ENCODE results near the gene ELMOD1. TPM values are rescaled to one million over a fixed set of nuclear protein-coding genes. Genes with fewer than 3 reads are reported as not detected.

The ELMOD1 gene
- total and polyA plus RNA-seq, 2 experiments from 2014 or later: 1.2 to 1.6 TPM

DNA sequence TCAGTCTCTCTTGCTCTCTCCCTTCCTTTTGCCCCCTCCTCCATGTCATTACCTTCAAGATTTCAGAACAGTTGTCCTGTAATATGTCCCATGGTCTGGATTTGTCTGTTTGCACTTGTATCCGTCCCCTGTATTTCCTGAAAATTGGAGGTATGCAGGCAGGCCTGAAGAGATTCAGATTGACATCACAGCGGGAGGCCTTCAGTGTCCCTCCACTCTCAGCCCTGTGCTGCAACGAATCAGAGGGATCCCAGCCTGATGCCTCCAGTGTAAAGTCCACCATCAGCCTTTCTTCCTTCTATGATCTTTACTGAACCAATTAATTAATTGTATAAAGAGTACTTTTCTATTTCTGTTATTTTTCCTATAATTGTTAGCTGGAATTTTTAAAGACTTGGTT lies 57.3 kb downstream of the ELMOD1 start:
- H3K4me1 Mint-ChIP-seq: peaks cover 38% of the 10 kb centered on the region
- Histone ChIP-seq H3K27ac (ENCODE audit: low read depth) (no peak overlapping the region), H3K36me3 (ENCODE audit: insufficient read depth) (no peaks in the 10 kb centered on the region), H3K4me3 (no peak overlapping the region), H3K27me3 (ENCODE audit: insufficient read depth) (no peaks in the 10 kb centered on the region), H2AFZ (no peak overlapping the region), H3F3A (replicated peaks; ENCODE audit: low read depth) (no peaks in the 10 kb centered on the region), H3K79me2 (replicated peaks; ENCODE audit: insufficient read depth) (no peaks in the 10 kb centered on the region), H3K4me2 (no peak overlapping the region), H3K4me1 (ENCODE audit: insufficient read depth) (peaks cover 42% of the 10 kb centered on the region), H4K20me1 (replicated peaks; ENCODE audit: insufficient read depth) (no peaks in the 10 kb centered on the region), H3K9me2 (ENCODE audit: insufficient read depth) (no peaks in the 10 kb centered on the region)
- no peaks in the 10 kb centered on the region for H3K27me3 Mint-ChIP-seq (ENCODE audit: insufficient read depth, low read depth, poor library complexity)
- TF ChIP-seq NANOG (IDR thresholded peaks at IDR 0.05; ENCODE audit: borderline replicate concordance): peak; percentile 7; the same call in 1 of the 2 replicates
- TF ChIP-seq, protein P1, sequence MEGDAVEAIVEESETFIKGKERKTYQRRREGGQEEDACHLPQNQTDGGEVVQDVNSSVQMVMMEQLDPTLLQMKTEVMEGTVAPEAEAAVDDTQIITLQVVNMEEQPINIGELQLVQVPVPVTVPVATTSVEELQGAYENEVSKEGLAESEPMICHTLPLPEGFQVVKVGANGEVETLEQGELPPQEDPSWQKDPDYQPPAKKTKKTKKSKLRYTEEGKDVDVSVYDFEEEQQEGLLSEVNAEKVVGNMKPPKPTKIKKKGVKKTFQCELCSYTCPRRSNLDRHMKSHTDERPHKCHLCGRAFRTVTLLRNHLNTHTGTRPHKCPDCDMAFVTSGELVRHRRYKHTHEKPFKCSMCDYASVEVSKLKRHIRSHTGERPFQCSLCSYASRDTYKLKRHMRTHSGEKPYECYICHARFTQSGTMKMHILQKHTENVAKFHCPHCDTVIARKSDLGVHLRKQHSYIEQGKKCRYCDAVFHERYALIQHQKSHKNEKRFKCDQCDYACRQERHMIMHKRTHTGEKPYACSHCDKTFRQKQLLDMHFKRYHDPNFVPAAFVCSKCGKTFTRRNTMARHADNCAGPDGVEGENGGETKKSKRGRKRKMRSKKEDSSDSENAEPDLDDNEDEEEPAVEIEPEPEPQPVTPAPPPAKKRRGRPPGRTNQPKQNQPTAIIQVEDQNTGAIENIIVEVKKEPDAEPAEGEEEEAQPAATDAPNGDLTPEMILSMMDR (conservative IDR thresholded peaks at IDR 0.05; ENCODE audit: low read depth in 2 of 2): no peak
- H3K27ac Mint-ChIP-seq: no peak overlapping the region
- no peak overlapping the region for H3K4me3 Mint-ChIP-seq
- ATAC-seq: peak; percentile 97
- DNase-seq (ENCODE audit: low spot score): peak; percentile 78
- no peaks in the 10 kb centered on the region for H3K9me3 Mint-ChIP-seq
- H3K36me3 Mint-ChIP-seq (ENCODE audit: low read depth): no peaks in the 10 kb centered on the region

DNA sequence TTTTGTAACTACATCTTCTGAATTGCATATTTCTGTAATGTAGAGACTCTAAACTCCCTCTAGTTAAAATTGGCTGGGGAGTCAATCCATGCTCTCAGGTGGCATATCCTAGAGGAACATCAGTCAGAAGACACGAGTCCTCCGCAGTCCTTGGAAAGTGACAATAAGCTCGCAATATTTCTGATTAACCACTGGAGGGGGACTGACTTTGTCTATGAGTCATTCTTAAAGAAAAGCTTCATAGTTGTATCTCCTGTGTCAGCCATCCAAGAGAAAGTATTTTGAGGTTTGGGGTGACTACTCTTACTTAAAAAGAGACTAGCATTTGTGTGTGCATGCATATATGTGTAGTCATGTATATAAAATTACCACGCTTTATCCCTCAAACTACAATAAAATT lies 60.7 kb downstream of the ELMOD1 start:
- H3K79me2 ChIP-seq (replicated peaks; ENCODE audit: insufficient read depth): no peaks in the 10 kb centered on the region
- H3K27me3 ChIP-seq (ENCODE audit: insufficient read depth): no peaks in the 10 kb centered on the region
- H3K27ac Mint-ChIP-seq: no peak overlapping the region
- H3K27me3 Mint-ChIP-seq (ENCODE audit: insufficient read depth, low read depth, poor library complexity): no peaks in the 10 kb centered on the region
- H3K4me2 ChIP-seq: no peak overlapping the region
- no peak overlapping the region for H2AFZ ChIP-seq
- H3F3A ChIP-seq (replicated peaks; ENCODE audit: low read depth): no peaks in the 10 kb centered on the region
- H3K36me3 ChIP-seq (ENCODE audit: insufficient read depth): no peaks in the 10 kb centered on the region
- H4K20me1 ChIP-seq (replicated peaks; ENCODE audit: insufficient read depth): no peaks in the 10 kb centered on the region
- TF ChIP-seq ZNF331 (CRISPR knock-in tag; IDR thresholded peaks at IDR 0.05; ENCODE audit: low read depth) (no peak), ZNF114 (CRISPR knock-in tag; IDR thresholded peaks at IDR 0.05) (no peak), CREB1 (CRISPR knock-in tag; IDR thresholded peaks at IDR 0.05; ENCODE audit: low read depth) (no peak)
- TF ChIP-seq, protein P1 (conservative IDR thresholded peaks at IDR 0.05; ENCODE audit: low read depth in 2 of 2): peak in 1 of 2 experiments; percentile 17; a peak in 2 of 4 replicates
- H3K4me3 ChIP-seq: no peak overlapping the region
- H3K4me1 ChIP-seq (ENCODE audit: insufficient read depth): peaks cover 59% of the 10 kb centered on the region
- ATAC-seq (no peak), DNase-seq (ENCODE audit: low spot score) (peak; percentile 44)
- no peaks in the 10 kb centered on the region for H3K9me3 Mint-ChIP-seq
- 0 out of 2 replicates have a peak, but pooled peaks cover 3% of the 10 kb centered on the region for H3K9me2 ChIP-seq (ENCODE audit: insufficient read depth)
- H3K27ac ChIP-seq (ENCODE audit: low read depth): no peak overlapping the region
- H3K36me3 Mint-ChIP-seq (ENCODE audit: low read depth): no peaks in the 10 kb centered on the region
- H3K4me3 Mint-ChIP-seq: no peak overlapping the region
- peaks cover 57% of the 10 kb centered on the region for H3K4me1 Mint-ChIP-seq

DNA sequence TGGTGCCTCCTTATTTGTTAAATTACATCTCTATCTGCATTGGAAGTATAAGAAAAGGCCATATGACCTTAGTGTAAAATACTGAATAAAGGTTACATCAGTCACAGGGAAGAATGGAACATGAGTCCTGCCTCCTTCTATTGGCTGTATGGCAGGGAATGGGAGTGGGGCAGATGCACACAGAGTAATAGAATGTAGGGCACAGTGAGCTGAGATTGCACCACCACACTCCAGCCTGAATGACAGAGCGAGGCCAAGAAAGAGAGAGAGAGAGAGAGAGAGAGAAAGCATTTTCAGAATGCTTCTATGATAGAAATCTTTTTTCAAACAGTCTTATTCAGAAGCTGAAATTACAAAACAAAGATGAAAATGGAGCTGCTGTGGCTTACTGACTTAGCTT lies 62.1 kb downstream of the ELMOD1 start:
- H3K27ac ChIP-seq (ENCODE audit: low read depth): no peak overlapping the region
- ATAC-seq: peak; percentile 61
- H3K4me3 ChIP-seq: no peak overlapping the region
- no peak overlapping the region for H2AFZ ChIP-seq
- peak overlapping the region; percentile 83 for H3K27ac Mint-ChIP-seq
- H3K79me2 ChIP-seq (replicated peaks; ENCODE audit: insufficient read depth): no peaks in the 10 kb centered on the region
- H3K9me3 Mint-ChIP-seq: no peaks in the 10 kb centered on the region
- peaks cover 51% of the 10 kb centered on the region for H3K4me1 Mint-ChIP-seq
- no peak overlapping the region for H3K4me2 ChIP-seq
- 0 out of 2 replicates have a peak, but pooled peaks cover 3% of the 10 kb centered on the region for H3K9me2 ChIP-seq (ENCODE audit: insufficient read depth)
- DNase-seq (ENCODE audit: low spot score): no peak
- H3K4me1 ChIP-seq (ENCODE audit: insufficient read depth): peaks cover 49% of the 10 kb centered on the region
- no peaks in the 10 kb centered on the region for H3F3A ChIP-seq (replicated peaks; ENCODE audit: low read depth)
- no peaks in the 10 kb centered on the region for H3K36me3 ChIP-seq (ENCODE audit: insufficient read depth)
- no peaks in the 10 kb centered on the region for H4K20me1 ChIP-seq (replicated peaks; ENCODE audit: insufficient read depth)
- no peak overlapping the region for H3K4me3 Mint-ChIP-seq
- H3K36me3 Mint-ChIP-seq (ENCODE audit: low read depth): no peaks in the 10 kb centered on the region
- H3K27me3 ChIP-seq (ENCODE audit: insufficient read depth): no peaks in the 10 kb centered on the region
- H3K27me3 Mint-ChIP-seq (ENCODE audit: insufficient read depth, low read depth, poor library complexity): no peaks in the 10 kb centered on the region
- TF ChIP-seq, protein P2, sequence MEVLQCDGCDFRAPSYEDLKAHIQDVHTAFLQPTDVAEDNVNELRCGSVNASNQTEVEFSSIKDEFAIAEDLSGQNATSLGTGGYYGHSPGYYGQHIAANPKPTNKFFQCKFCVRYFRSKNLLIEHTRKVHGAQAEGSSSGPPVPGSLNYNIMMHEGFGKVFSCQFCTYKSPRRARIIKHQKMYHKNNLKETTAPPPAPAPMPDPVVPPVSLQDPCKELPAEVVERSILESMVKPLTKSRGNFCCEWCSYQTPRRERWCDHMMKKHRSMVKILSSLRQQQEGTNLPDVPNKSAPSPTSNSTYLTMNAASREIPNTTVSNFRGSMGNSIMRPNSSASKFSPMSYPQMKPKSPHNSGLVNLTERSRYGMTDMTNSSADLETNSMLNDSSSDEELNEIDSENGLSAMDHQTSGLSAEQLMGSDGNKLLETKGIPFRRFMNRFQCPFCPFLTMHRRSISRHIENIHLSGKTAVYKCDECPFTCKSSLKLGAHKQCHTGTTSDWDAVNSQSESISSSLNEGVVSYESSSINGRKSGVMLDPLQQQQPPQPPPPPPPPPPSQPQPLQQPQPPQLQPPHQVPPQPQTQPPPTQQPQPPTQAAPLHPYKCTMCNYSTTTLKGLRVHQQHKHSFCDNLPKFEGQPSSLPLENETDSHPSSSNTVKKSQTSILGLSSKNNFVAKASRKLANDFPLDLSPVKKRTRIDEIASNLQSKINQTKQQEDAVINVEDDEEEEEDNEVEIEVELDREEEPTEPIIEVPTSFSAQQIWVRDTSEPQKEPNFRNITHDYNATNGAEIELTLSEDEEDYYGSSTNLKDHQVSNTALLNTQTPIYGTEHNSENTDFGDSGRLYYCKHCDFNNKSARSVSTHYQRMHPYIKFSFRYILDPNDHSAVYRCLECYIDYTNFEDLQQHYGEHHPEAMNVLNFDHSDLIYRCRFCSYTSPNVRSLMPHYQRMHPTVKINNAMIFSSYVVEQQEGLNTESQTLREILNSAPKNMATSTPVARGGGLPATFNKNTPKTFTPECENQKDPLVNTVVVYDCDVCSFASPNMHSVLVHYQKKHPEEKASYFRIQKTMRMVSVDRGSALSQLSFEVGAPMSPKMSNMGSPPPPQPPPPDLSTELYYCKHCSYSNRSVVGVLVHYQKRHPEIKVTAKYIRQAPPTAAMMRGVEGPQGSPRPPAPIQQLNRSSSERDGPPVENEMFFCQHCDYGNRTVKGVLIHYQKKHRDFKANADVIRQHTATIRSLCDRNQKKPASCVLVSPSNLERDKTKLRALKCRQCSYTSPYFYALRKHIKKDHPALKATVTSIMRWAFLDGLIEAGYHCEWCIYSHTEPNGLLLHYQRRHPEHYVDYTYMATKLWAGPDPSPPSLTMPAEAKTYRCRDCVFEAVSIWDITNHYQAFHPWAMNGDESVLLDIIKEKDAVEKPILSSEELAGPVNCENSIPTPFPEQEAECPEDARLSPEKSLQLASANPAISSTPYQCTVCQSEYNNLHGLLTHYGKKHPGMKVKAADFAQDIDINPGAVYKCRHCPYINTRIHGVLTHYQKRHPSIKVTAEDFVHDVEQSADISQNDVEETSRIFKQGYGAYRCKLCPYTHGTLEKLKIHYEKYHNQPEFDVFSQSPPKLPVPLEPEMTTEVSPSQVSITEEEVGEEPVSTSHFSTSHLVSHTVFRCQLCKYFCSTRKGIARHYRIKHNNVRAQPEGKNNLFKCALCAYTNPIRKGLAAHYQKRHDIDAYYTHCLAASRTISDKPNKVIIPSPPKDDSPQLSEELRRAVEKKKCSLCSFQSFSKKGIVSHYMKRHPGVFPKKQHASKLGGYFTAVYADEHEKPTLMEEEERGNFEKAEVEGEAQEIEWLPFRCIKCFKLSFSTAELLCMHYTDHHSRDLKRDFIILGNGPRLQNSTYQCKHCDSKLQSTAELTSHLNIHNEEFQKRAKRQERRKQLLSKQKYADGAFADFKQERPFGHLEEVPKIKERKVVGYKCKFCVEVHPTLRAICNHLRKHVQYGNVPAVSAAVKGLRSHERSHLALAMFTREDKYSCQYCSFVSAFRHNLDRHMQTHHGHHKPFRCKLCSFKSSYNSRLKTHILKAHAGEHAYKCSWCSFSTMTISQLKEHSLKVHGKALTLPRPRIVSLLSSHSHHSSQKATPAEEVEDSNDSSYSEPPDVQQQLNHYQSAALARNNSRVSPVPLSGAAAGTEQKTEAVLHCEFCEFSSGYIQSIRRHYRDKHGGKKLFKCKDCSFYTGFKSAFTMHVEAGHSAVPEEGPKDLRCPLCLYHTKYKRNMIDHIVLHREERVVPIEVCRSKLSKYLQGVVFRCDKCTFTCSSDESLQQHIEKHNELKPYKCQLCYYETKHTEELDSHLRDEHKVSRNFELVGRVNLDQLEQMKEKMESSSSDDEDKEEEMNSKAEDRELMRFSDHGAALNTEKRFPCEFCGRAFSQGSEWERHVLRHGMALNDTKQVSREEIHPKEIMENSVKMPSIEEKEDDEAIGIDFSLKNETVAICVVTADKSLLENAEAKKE (CRISPR knock-in tag; IDR thresholded peaks at IDR 0.05): no peak

All from GM23338 (cell line).